ENCODE results near the gene DCTN5.

The DCTN5 gene

GRCh38 chr16:23651943-23652468 is 10.7 kb downstream of the DCTN5 start:
- DNase-seq, result no peak

GRCh38 chr16:23663918-23664317 is 22.7 kb downstream of the DCTN5 start:
- no peak for DNase-seq

GRCh38 chr16:23666571-23667354 is 25.5 kb downstream of the DCTN5 start:
- no peak for DNase-seq

GRCh38 chr16:23667355-23667659 is 26.0 kb downstream of the DCTN5 start:
- DNase-seq, result no peak

GRCh38 chr16:23668225-23668624 is 27.0 kb downstream of the DCTN5 start:
- no peak for DNase-seq

GRCh38 chr16:23668873-23669272 is 27.6 kb downstream of the DCTN5 start:
- no peak for DNase-seq

- DNase-seq, result no peak
Observed at GRCh38 chr16:23670137-23670776, 29.0 kb downstream of the DCTN5 start.

GRCh38 chr16:23673971-23674614 is 32.8 kb downstream of the DCTN5 start:
- DNase-seq, result no peak

GRCh38 chr16:23676924-23677480 is 35.7 kb downstream of the DCTN5 start:
- no peak for DNase-seq

GRCh38 chr16:23678430-23679273 is 37.4 kb downstream of the DCTN5 start, which contains the start of gene PLK1:
Gene PLK1, plus strand, starts transcription at chr16:23678889. Its CDS starts 44 bp downstream, at chr16:23678933.
- DNase-seq, result peak in 51 of 56 donors; percentile 4 to 88 (median 57)

GRCh38 chr16:23679274-23679985 is 38.2 kb downstream of the DCTN5 start:
- no peak for DNase-seq

GRCh38 chr16:23679986-23680336 is 38.7 kb downstream of the DCTN5 start:
- DNase-seq, result no peak

- DNase-seq, result no peak
Observed at GRCh38 chr16:23682181-23682580, 40.9 kb downstream of the DCTN5 start.

- DNase-seq, result no peak
Observed at GRCh38 chr16:23683487-23683886, 42.2 kb downstream of the DCTN5 start.

GRCh38 chr16:23687034-23687808 is 46.0 kb downstream of the DCTN5 start:
- DNase-seq, result no peak

- DNase-seq, result no peak
Observed at GRCh38 chr16:23689442-23690187, 48.3 kb downstream of the DCTN5 start.

- DNase-seq, result no peak
Observed at GRCh38 chr16:23690771-23691482, 49.7 kb downstream of the DCTN5 start.

All from nucleus accumbens (tissue), 56 donors.